Measurements from ENCODE around the gene SEMA3F. TPM values are rescaled to one million over a fixed set of nuclear protein-coding genes. Genes with fewer than 3 reads are reported as not detected.

Gene SEMA3F
- total RNA-seq, 6 experiments from 2014 or later, result 1.2 to 5.9 (median 4.2) TPM

DNA sequence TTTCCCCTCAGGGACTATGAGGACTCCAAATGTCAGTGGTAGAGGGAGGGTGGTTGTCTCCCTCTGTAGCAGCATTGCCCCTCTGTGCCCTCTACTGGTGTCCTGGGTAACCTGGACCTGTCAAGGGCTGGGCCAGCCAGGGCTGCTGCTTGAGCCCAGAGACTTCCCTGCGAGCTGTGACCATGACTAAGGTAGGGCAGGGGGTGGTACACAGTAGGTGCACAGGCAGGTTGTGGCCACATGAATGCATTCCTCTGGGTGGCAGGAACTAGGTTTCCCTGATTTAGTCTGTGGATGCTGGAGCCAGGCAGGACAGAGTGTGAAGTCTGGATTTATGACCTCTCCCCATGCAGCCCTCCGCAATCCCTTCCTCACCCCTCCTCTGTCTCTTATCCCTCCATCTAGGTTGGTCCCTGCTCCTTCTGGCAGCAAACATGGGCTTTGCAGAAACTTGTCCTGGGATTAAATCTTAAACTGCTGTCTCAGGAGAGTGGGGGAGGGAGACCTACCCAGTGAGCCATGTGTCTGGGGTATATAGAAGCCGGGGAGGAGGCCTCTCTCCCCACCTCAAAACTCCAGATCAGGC is 8.7 kb upstream of the SEMA3F start:
- Histone ChIP-seq H3K36me3 (no peaks in the 10 kb centered on the region), H3K9me3 (no peaks in the 10 kb centered on the region), H3K27ac (no peak overlapping the region), H3K27me3 (no peaks in the 10 kb centered on the region), H3K4me3 (no peak overlapping the region), H3K4me1 (peaks cover 0 to 5% (median 0%) of the 10 kb centered on the region in 4 donors)
- ATAC-seq (no peak), DNase-seq (no peak)
- intact Hi-C loops (cut with DNase I), result no loop called here
- WGBS (ENCODE audit: insufficient coverage, low coverage, low lambda C conversion rate, missing lambda C conversion rate), result no CpG with 5 or more reads among the region's 3 CpGs
- TF ChIP-seq POLR2A (IDR thresholded peaks at IDR 0.05) (no peak), CTCF (IDR thresholded peaks at IDR 0.05) (no peak)

DNA sequence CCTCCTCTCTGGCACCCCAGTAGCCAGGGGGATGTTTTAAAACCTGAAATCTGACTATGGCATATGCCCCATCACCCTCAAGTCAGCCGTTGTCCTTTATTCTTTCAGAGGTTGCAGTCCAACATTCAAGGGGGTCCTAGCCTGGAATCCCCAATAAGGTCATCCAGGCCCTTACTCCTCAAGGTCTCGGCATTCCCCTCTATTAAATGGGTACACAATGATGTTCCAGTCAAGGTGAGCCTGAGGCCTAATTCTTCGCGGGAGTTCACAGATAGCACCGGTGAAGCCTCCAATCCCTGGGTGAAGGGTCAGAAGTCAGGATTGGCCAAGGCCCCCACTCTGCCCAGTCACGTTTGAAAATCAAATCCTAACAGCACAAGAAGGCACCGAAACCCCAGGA is 8.1 kb upstream of the SEMA3F start:
- Histone ChIP-seq H3K4me1 (peaks cover 0 to 5% (median 0%) of the 10 kb centered on the region in 4 donors), H3K36me3 (no peaks in the 10 kb centered on the region), H3K4me3 (no peak overlapping the region), H3K9me3 (no peaks in the 10 kb centered on the region), H3K27me3 (no peaks in the 10 kb centered on the region), H3K27ac (no peak overlapping the region)
- no peak for ATAC-seq
- intact Hi-C loops (cut with DNase I), result no loop called here
- DNase-seq, result no peak
- 90% methylated on average over 3 of the region's 7 CpGs for WGBS (ENCODE audit: insufficient coverage, low coverage, low lambda C conversion rate, missing lambda C conversion rate)
- TF ChIP-seq CTCF (IDR thresholded peaks at IDR 0.05), result no peak
- TF ChIP-seq POLR2A (IDR thresholded peaks at IDR 0.05), result no peak

DNA sequence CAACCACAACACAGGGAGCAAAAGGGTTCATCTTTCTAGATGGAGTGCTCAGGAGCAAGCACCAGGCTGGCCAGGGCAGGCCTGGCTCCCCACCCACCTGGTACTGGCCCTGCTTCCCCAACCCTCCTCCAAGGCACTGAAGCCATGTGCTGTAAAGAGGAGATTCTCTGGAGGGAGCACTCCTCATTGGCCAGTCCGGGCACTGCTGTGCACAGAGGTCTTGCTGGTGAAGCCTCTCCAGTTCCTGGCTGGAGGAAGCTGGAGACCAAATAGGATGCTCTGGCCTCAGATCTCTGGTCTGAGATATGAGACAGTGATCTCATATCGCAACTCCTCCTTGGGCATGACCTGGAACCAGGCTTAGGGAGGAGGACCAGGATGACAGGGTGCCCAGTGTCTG is 7.7 kb upstream of the SEMA3F start:
- Histone ChIP-seq H3K4me1 (peaks cover 0 to 5% (median 0%) of the 10 kb centered on the region in 4 donors), H3K27me3 (no peaks in the 10 kb centered on the region), H3K36me3 (no peaks in the 10 kb centered on the region), H3K4me3 (no peak overlapping the region), H3K27ac (no peak overlapping the region), H3K9me3 (no peaks in the 10 kb centered on the region)
- no CpG with 5 or more reads among the region's 2 CpGs for WGBS (ENCODE audit: insufficient coverage, low coverage, low lambda C conversion rate, missing lambda C conversion rate)
- DNase-seq, result no peak
- ATAC-seq, result no peak
- TF ChIP-seq CTCF (IDR thresholded peaks at IDR 0.05), result no peak
- TF ChIP-seq POLR2A (IDR thresholded peaks at IDR 0.05), result no peak
- intact Hi-C loops (cut with DNase I), result no loop called here

DNA sequence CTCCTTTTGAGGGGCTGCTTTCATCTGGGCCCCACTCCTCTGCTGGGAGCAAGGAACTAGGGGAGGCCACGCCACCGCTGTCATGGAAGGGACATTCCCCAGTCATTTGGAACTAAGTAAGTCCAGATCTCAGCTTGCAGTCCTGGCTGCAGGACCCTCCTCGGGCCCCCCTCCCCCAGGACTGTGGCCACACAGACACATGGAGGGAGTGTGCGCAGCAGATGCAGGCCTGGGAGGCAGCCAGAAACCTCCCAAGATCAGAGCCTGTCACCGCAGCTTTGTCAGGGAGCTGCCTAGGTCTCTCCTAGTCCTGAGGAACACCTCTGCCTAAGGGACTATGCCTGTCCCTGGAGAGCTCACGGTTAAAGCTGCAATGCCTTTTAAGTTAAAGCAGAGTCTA is 7.3 kb upstream of the SEMA3F start:
- TF ChIP-seq CTCF (IDR thresholded peaks at IDR 0.05) (no peak), POLR2A (IDR thresholded peaks at IDR 0.05) (no peak)
- Histone ChIP-seq H3K4me1 (peaks cover 0 to 5% (median 0%) of the 10 kb centered on the region in 4 donors), H3K36me3 (no peaks in the 10 kb centered on the region), H3K27me3 (no peaks in the 10 kb centered on the region), H3K9me3 (no peaks in the 10 kb centered on the region), H3K4me3 (no peak overlapping the region), H3K27ac (no peak overlapping the region)
- WGBS (ENCODE audit: insufficient coverage, low coverage, low lambda C conversion rate, missing lambda C conversion rate), result 80% methylated on average over 1 of the region's 6 CpGs
- DNase-seq, result no peak
- intact Hi-C loops (cut with DNase I), result no loop called here
- ATAC-seq, result no peak

- ATAC-seq, result no peak
- Histone ChIP-seq H3K4me3 (no peak overlapping the region), H3K4me1 (peaks cover 0 to 8% (median 0%) of the 10 kb centered on the region in 4 donors), H3K27me3 (no peaks in the 10 kb centered on the region), H3K36me3 (no peaks in the 10 kb centered on the region), H3K9me3 (no peaks in the 10 kb centered on the region), H3K27ac (no peak overlapping the region)
- no CpG with 5 or more reads among the region's 1 CpG for WGBS (ENCODE audit: insufficient coverage, low coverage, low lambda C conversion rate, missing lambda C conversion rate)
- no peak for TF ChIP-seq POLR2A (IDR thresholded peaks at IDR 0.05)
- TF ChIP-seq CTCF (IDR thresholded peaks at IDR 0.05), result no peak
- intact Hi-C loops (cut with DNase I), result no loop called here
- no peak for DNase-seq
Observed at GRCh38 chr3:50150404-50150750, 4.7 kb upstream of the SEMA3F start.

Measured in right lobe of liver (tissue), 6 donors.